ENCODE measurements around the gene DMD. TPM values are rescaled to one million over a fixed set of nuclear protein-coding genes. Genes with fewer than 3 reads are reported as not detected.

Gene DMD
- total and polyA plus RNA-seq, 4 donors: 3.9 to 73.8 (median 11.2) TPM

DNA sequence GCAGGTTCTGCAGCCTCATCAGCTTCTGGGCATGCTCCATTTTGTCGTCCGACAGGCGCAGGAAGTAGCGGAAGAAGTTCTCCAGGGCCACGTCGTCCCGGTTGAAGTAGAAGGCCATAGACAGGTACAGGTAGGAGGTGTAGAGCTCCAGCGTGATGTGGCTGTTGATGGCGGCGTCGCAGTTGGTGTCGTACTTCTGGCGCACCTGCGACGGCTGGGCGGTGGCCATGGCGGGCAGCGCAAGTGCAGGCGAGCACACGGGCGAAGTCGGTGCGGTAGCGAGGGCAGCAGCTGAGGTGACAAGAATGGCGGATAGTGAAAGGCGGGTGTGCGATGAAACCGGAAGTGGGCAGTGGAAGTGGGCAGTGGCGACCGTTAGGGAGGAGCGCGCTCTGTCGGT is 2139.6 kb downstream of the DMD start, which contains the start of gene FTHL17:
Gene FTHL17 (minus strand): TSS at position 317 of the 400 bp plus-strand sequence. CDS start 88 bp downstream, at position 229.
- Histone ChIP-seq H3K27me3 (ENCODE audit: control insufficient read depth in 3 of 3, insufficient read depth in 3 of 3, low read length in 2 of 3) (no peaks in the 10 kb centered on the region), H3K9ac (ENCODE audit: insufficient read depth in 1 of 2, low read length in 2 of 2) (no peak within 1 kb of the TSS), H3K4me3 (no peak within 1 kb of the TSS), H3K9me3 (ENCODE audit: control insufficient read depth in 4 of 4, insufficient read depth in 3 of 4, low read length in 3 of 4) (peaks cover 0 to 16% (median 3%) of the 10 kb centered on the region in 4 donors), H3K4me1 (ENCODE audit: control insufficient read depth in 5 of 5, insufficient read depth in 5 of 5, low read length in 5 of 5) (no peaks in the 10 kb centered on the region), H3K27ac (ENCODE audit: low read depth in 1 of 2, low read length in 1 of 2) (no peak within 1 kb of the TSS), H3K36me3 (ENCODE audit: control insufficient read depth in 4 of 4, insufficient read depth in 4 of 4, low read length in 4 of 4) (peaks cover 0 to 2% (median 0%) of the 10 kb centered on the region in 4 donors)
- TF ChIP-seq, protein P1, sequence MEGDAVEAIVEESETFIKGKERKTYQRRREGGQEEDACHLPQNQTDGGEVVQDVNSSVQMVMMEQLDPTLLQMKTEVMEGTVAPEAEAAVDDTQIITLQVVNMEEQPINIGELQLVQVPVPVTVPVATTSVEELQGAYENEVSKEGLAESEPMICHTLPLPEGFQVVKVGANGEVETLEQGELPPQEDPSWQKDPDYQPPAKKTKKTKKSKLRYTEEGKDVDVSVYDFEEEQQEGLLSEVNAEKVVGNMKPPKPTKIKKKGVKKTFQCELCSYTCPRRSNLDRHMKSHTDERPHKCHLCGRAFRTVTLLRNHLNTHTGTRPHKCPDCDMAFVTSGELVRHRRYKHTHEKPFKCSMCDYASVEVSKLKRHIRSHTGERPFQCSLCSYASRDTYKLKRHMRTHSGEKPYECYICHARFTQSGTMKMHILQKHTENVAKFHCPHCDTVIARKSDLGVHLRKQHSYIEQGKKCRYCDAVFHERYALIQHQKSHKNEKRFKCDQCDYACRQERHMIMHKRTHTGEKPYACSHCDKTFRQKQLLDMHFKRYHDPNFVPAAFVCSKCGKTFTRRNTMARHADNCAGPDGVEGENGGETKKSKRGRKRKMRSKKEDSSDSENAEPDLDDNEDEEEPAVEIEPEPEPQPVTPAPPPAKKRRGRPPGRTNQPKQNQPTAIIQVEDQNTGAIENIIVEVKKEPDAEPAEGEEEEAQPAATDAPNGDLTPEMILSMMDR (IDR thresholded peaks at IDR 0.05; ENCODE audit: control extremely low read depth, extremely low read depth): no peak
- 88 to 98% methylated on average over 26 to 33 of the region's 33 CpGs for WGBS, 2 donors
- DNase-seq (no peak), ATAC-seq (ENCODE audit: insufficient read depth, low FRiP score) (no peak)

DNA sequence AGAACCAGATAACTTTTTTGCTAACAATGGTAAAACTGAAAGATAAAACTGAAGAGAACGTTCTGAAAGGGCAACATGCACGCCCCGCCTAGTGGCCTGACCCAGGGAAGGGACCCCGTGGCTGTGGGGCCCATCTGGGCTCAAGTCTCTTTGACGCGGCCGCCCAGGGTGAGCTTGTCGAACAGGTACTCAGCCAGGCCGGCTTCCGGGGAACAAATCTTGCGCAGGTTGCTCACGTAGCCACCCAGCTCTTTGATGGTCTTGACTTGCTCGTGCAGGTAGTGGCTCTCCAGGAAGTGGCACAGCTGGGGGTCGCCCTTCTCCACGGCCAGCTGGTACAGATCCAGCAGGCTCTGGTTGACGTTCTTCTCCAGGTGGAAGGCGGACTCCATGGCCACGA is 2140.1 kb downstream of the DMD start:
- Histone ChIP-seq H3K9ac (ENCODE audit: insufficient read depth in 1 of 2, low read length in 2 of 2) (no peak overlapping the region), H3K27me3 (ENCODE audit: control insufficient read depth in 3 of 3, insufficient read depth in 3 of 3, low read length in 2 of 3) (no peaks in the 10 kb centered on the region), H3K4me3 (no peak overlapping the region), H3K4me1 (ENCODE audit: control insufficient read depth in 5 of 5, insufficient read depth in 5 of 5, low read length in 5 of 5) (no peaks in the 10 kb centered on the region), H3K36me3 (ENCODE audit: control insufficient read depth in 4 of 4, insufficient read depth in 4 of 4, low read length in 4 of 4) (peaks cover 0 to 3% (median 0%) of the 10 kb centered on the region in 4 donors), H3K27ac (ENCODE audit: low read depth in 1 of 2, low read length in 1 of 2) (no peak overlapping the region), H3K9me3 (ENCODE audit: control insufficient read depth in 4 of 4, insufficient read depth in 3 of 4, low read length in 3 of 4) (peaks cover 0 to 15% (median 3%) of the 10 kb centered on the region in 4 donors)
- TF ChIP-seq, protein P1 (IDR thresholded peaks at IDR 0.05; ENCODE audit: control extremely low read depth, extremely low read depth): no peak
- WGBS, 2 donors: 87 to 93% methylated on average over 18 of the region's 18 CpGs
- no peak for DNase-seq
- no peak for ATAC-seq (ENCODE audit: insufficient read depth, low FRiP score)

DNA sequence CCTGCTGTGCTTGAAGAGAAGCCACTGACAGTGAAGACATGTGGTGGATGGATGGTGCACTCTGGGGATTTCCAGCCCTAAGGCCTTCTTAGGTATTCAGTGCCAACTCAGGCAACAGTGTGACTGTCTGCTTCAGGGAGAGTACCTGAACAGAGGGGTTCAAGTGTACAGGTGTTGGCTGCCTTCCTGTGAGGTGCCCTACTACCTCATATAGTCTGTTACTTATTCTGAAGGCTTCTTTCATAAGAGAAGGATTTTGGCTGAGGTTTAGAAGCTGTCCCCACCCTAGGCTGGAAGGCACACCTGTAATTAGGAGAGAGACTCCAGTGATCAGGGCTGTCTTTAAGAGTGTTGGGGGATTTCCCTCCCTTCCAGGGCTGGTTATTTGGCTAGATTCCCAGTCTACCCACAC is 2141.3 kb downstream of the DMD start:
- H3K36me3 ChIP-seq (ENCODE audit: control insufficient read depth in 4 of 4, insufficient read depth in 4 of 4, low read length in 4 of 4): peaks cover 0 to 3% (median 0%) of the 10 kb centered on the region in 4 donors
- no peak overlapping the region for H3K27ac ChIP-seq (ENCODE audit: low read depth in 1 of 2, low read length in 1 of 2)
- H3K9me3 ChIP-seq (ENCODE audit: control insufficient read depth in 4 of 4, insufficient read depth in 3 of 4, low read length in 3 of 4): peaks cover 0 to 12% (median 3%) of the 10 kb centered on the region in 4 donors
- DNase-seq (peak in 1 of 3 donors; percentile 12), ATAC-seq (ENCODE audit: insufficient read depth, low FRiP score) (no peak)
- no peak overlapping the region for H3K4me3 ChIP-seq
- no peak overlapping the region for H3K9ac ChIP-seq (ENCODE audit: insufficient read depth in 1 of 2, low read length in 2 of 2)
- H3K27me3 ChIP-seq (ENCODE audit: control insufficient read depth in 3 of 3, insufficient read depth in 3 of 3, low read length in 2 of 3): no peaks in the 10 kb centered on the region
- TF ChIP-seq, protein P1 (IDR thresholded peaks at IDR 0.05; ENCODE audit: control extremely low read depth, extremely low read depth): no peak
- H3K4me1 ChIP-seq (ENCODE audit: control insufficient read depth in 5 of 5, insufficient read depth in 5 of 5, low read length in 5 of 5): no peaks in the 10 kb centered on the region

Small RNA genes lying within 50 kb of the gene (small RNA-seq; reads per million reads assigned to genes)
- gene MIR3915 (ENCODE audit: low replicate concordance) (not detected), gene MIR548F5 (ENCODE audit: low replicate concordance) (not detected), gene RNA5SP501 (ENCODE audit: low replicate concordance) (not detected), gene RNU6-894P (ENCODE audit: low replicate concordance) (not detected)

All from lung (tissue), 13 donors.